ENCODE data around the gene BLZF1.

DNA sequence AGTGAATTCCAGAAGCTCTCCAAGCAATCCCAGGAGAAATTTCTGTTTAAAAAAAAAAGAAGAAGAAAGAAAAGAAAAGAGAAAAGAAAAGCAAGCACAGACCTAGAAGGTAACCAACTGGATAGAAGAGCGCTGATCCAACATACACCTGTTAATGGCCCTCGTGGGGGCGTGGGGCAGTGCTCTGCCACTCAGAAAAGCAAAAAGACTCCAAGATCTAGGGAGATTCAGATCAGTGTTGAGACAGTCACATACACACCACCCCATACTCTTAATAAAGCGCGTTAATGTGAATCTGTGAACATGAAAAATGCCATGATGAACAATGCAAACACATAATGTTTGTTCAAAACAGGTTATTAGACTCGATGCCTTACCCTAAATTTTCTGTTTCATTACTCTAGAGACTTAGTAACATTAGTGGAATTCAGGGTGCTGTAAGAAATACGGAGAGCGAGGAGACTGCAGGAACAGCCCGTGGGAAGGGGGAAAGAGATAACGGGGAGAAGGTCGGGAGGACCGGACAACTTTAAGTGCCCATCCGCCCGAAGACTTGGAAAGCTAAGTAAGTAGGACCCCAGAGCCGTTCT lies 804 bp upstream of the BLZF1 start:
- TF ChIP-seq, protein P1, sequence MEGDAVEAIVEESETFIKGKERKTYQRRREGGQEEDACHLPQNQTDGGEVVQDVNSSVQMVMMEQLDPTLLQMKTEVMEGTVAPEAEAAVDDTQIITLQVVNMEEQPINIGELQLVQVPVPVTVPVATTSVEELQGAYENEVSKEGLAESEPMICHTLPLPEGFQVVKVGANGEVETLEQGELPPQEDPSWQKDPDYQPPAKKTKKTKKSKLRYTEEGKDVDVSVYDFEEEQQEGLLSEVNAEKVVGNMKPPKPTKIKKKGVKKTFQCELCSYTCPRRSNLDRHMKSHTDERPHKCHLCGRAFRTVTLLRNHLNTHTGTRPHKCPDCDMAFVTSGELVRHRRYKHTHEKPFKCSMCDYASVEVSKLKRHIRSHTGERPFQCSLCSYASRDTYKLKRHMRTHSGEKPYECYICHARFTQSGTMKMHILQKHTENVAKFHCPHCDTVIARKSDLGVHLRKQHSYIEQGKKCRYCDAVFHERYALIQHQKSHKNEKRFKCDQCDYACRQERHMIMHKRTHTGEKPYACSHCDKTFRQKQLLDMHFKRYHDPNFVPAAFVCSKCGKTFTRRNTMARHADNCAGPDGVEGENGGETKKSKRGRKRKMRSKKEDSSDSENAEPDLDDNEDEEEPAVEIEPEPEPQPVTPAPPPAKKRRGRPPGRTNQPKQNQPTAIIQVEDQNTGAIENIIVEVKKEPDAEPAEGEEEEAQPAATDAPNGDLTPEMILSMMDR (IDR thresholded peaks at IDR 0.05): no peak
- TF ChIP-seq E2F6 (IDR thresholded peaks at IDR 0.05; ENCODE audit: borderline replicate concordance, low read depth): no peak
- no peak for TF ChIP-seq HDAC2 (IDR thresholded peaks at IDR 0.05)
- TF ChIP-seq POLR2A (IDR thresholded peaks at IDR 0.05; ENCODE audit: low read length): no peak
- TF ChIP-seq RNF2 (IDR thresholded peaks at IDR 0.05; ENCODE audit: borderline replicate concordance, low read depth): no peak
- no peak for TF ChIP-seq SMC3 (IDR thresholded peaks at IDR 0.05)
- TF ChIP-seq MYC (IDR thresholded peaks at IDR 0.05; ENCODE audit: borderline replicate concordance, low read length): no peak
- no peak for TF ChIP-seq BCL3 (IDR thresholded peaks at IDR 0.05)
- no peak for TF ChIP-seq KDM1A (IDR thresholded peaks at IDR 0.05; ENCODE audit: low read depth)
